Subcutaneous adipose tissue (tissue), 4 donors: Measurements from ENCODE around the gene NTF3. TPM values are rescaled to one million over a fixed set of nuclear protein-coding genes. Genes with fewer than 3 reads are reported as not detected.

Source experiments
- total RNA-seq, 4 donors: library from RNA; depleted of rRNA; stranded (reverse); fragments of >200 nt; gene quantifications; one replicate each; pipeline ENCODE4 v1.1.0, GENCODE V29; 2016
- TF ChIP-seq, protein P1 (sequence below): fragments of 450-650 bp; IDR thresholded peaks from one replicate; pipeline ENCODE4 v1.5.1; 2016; ENCODE audit warnings: low read depth, mild to moderate bottlenecking, control low read depth, antibody characterized with exemption, moderate library complexity

The NTF3 gene
- total RNA-seq, 4 donors from 2014 or later = not detected

DNA sequence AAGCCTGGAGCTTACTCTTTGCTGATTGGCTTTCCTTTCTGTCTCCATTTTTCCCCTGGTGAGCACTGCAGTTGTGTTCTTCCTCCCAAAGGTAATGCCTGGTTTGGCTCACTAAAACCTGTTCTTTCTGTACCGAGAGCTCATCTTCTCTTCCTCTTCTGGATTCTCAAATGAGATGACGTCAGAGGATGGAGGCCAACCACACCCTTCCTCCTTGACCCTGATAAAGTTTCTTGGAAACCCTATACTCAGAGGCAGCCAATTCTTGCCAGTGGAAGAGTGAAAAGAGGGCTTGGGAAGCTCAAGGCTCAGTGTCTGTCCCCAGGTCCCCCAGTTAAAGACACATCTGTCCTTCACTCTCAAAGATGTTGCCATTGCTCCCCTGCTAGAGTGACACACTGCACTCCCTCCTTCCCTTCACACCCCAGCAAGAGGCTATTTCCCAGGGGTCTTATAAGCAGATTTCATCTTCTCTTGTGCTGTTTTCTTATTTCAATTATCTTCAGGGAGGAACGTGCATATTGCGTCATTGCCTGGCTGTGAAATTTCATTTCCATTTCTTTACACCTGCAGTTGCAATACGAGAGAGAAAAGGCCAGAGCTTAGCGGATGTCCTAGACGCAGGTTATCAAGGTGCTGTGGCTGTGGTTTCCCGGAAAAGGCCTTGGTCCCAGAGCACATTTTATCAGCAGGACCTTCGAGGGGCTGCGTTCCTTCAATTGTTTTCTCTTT lies 27.3 kb downstream of the NTF3 start:
- TF ChIP-seq, protein P1, sequence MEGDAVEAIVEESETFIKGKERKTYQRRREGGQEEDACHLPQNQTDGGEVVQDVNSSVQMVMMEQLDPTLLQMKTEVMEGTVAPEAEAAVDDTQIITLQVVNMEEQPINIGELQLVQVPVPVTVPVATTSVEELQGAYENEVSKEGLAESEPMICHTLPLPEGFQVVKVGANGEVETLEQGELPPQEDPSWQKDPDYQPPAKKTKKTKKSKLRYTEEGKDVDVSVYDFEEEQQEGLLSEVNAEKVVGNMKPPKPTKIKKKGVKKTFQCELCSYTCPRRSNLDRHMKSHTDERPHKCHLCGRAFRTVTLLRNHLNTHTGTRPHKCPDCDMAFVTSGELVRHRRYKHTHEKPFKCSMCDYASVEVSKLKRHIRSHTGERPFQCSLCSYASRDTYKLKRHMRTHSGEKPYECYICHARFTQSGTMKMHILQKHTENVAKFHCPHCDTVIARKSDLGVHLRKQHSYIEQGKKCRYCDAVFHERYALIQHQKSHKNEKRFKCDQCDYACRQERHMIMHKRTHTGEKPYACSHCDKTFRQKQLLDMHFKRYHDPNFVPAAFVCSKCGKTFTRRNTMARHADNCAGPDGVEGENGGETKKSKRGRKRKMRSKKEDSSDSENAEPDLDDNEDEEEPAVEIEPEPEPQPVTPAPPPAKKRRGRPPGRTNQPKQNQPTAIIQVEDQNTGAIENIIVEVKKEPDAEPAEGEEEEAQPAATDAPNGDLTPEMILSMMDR = no peak

DNA sequence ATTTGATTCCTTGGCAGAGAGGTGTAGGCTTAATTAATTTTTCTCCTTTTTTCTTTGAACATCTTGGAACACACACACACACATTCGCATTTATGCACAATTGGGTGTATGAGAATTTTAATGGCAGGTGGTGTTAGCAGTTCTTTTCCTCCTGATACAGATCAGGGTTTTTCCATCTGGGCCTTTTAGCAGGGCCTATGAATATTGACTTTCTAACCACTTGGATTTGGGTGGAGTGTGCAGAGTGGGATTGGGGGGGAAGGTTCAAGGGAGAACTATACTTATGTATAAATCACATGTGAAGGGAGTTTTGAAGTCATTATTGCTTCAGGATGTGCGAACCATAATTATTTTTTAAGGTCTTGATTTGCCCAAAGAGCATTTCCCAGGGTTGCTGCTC lies 28.9 kb downstream of the NTF3 start:
- TF ChIP-seq, protein P1 = no peak

DNA sequence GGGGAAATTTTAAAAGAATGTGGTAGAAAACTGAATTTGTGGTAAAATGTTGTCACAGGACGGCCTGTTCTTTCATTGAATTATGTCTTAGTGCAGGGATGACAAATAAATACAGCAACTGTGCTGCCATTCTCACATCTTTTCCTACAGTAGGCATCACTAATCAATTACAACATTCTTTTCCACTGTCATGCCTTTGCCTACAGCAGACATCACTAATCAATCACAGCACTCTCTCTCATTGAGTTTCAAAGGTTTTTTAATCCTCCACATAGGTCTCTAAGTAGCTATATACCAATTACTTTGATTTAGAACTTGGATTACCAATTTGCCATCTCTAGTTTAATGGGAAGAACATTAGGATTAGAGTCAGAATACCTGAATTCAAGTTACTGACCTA lies 30.1 kb downstream of the NTF3 start:
- TF ChIP-seq, protein P1 = no peak

DNA sequence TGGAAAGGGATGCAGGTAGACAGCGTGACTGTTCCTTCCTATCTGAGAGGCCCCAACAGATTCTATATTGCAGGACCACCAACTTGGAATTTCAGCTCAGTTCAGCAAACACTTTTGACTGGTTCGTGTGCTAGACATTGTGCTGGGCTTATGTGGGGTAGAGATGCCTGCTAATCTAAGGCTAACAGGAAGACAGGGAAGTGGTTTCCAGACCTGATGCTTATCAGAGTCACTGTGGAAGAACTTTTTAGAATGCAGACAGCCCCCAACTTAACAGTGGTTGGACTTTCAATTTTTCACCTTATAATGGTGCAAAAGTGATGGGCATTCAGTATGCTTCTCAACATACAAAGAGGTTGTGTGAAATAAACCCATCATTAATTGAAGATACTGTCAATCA lies 32.2 kb downstream of the NTF3 start:
- TF ChIP-seq, protein P1 = no peak

DNA sequence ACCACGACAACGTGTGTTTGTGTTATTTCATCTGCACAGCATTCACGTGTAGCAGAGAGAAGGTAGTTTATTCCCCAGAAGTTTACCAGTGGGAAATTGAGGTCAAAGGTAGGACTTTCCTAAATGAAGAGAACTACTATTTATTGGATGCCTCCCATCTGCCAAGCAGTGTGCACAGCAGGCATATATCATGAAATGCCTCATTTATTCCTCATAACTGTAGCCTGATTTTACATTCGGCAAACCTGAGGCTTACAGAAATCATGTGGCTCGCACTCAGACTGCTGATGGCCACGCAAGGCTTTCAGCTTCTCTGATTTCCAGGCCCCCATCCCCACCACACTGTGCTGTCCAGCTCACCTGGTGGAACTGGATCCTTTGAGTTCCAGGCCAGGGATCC lies 33.5 kb downstream of the NTF3 start:
- TF ChIP-seq, protein P1 = no peak

DNA sequence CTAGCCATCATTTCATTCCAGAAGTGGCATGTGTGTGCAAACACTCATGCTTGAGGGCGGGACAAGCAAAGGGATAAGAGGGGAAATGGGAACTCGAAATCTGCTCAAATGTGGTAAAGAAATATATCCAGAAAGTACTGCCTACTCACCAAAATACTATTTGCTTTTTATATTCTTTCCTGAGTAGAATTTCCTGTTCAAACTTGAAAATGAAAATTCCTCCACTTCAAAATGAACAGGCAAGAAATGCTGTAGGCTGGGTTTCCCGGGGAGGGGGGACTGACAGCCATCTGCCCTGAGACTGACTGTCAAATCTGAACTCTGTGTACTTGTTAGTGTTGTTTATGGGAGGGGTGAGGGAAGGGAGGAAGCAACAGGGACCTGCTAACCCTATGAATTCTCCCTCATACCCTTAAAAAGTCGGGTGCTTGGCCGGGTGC lies 34.6 kb downstream of the NTF3 start:
- TF ChIP-seq, protein P1 = no peak

DNA sequence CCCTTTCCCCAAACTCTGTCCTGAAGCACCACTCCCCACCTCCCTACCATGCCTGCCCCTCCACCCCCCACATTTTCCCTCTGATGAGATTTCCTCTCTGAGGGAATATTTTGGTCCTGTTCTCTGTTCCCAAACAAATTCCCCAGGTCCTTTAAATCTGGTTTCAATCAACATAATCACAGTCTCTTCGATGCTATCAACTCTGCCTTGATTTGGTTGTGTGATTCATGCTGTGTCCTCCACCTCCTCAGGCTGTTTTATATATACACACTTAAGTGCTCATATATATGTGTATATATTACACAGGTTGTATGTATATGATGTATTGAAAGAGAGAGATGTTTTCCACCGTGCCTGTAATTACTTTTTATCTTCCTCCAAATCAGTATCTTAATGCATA lies 36.0 kb downstream of the NTF3 start:
- TF ChIP-seq, protein P1 = no peak
